H1 (cell line): ENCODE results near the gene MBNL2. TPM values are rescaled to one million over a fixed set of nuclear protein-coding genes. Genes with fewer than 3 reads are reported as not detected.

ENCODE experiments used
- ASH2L ChIP-seq: fragments of 200-600, 300-600 bp; sonication (generic); IDR thresholded peaks from one replicate; pipeline ENCODE4 v1.7.1; 2017; ENCODE audit warnings: low read length
- ATF2 ChIP-seq: IDR thresholded peaks from 2 replicates; pipeline ENCODE4 v1.6.1; 2012; ENCODE audit warnings: low read length, inconsistent platforms
- ATF3 ChIP-seq: IDR thresholded peaks from 2 replicates; pipeline ENCODE4 v1.6.1; 2011; ENCODE audit warnings: low read depth, mild to moderate bottlenecking, low read length; ENCODE audit not compliant: insufficient read depth
- BCL11A ChIP-seq, 2 experiments: IDR thresholded peaks; one replicate each; pipeline ENCODE4 v1.6.1; 2011; ENCODE audit warnings: low read depth in 2 of 2, low read length in 2 of 2, mild to moderate bottlenecking in 2 of 2
- CBX5 ChIP-seq: fragments of 300-800, 300-1000 bp; sonication (generic); IDR thresholded peaks from 2 replicates; pipeline ENCODE4 v1.7.1; 2016; ENCODE audit warnings: antibody characterized with exemption, low read length, low read depth
- CHD2 ChIP-seq: IDR thresholded peaks from 2 replicates; pipeline ENCODE4 v1.6.1; 2012; ENCODE audit warnings: low read length, improper control_type of control experiment
- EZH2 ChIP-seq: fragments of 200-600 bp; sonication (generic); IDR thresholded peaks from 2 replicates; pipeline ENCODE4 v1.7.1; 2012; ENCODE audit warnings: low read depth, mild to moderate bottlenecking, moderate library complexity, low read length, inconsistent platforms; ENCODE audit not compliant: severe bottlenecking
- GTF2F1 ChIP-seq: IDR thresholded peaks from 2 replicates; pipeline ENCODE4 v1.6.1; 2012; ENCODE audit warnings: low read depth, low read length, improper control_type of control experiment, borderline replicate concordance
- HDAC6 ChIP-seq: IDR thresholded peaks from one replicate; pipeline ENCODE4 v1.7.1; 2012; ENCODE audit warnings: low read depth, mild to moderate bottlenecking, inconsistent platforms, low read length, moderate library complexity
- JUN ChIP-seq: IDR thresholded peaks from 2 replicates; pipeline ENCODE4 v1.6.1; 2011; ENCODE audit warnings: low read depth, mild to moderate bottlenecking, improper control_type of control experiment, low read length
- KDM4A ChIP-seq: IDR thresholded peaks from one replicate; pipeline ENCODE4 v1.7.1; 2012; ENCODE audit warnings: low read depth, mild to moderate bottlenecking, moderate library complexity, low read length, inconsistent platforms; ENCODE audit not compliant: severe bottlenecking
- KDM5A ChIP-seq: fragments of 200-600 bp; IDR thresholded peaks from 2 replicates; pipeline ENCODE4 v1.7.1; 2012; ENCODE audit warnings: mild to moderate bottlenecking, low read length, inconsistent platforms, mixed read lengths
- MAFK ChIP-seq: IDR thresholded peaks from 2 replicates; pipeline ENCODE4 v1.6.1; 2012; ENCODE audit warnings: low read depth, mild to moderate bottlenecking, improper control_type of control experiment, low read length
- NRF1 ChIP-seq: IDR thresholded peaks from 2 replicates; pipeline ENCODE4 v1.6.1; 2011; ENCODE audit warnings: mild to moderate bottlenecking, low read depth, low read length, improper control_type of control experiment
- POLR2A ChIP-seq, 2 experiments: IDR thresholded peaks; 1 replicate in 1 of 2; 2 replicates in 1 of 2; pipeline ENCODE4 v1.6.1; 2011; ENCODE audit warnings: low read depth in 2 of 2, low read length in 2 of 2, mild to moderate bottlenecking in 2 of 2; ENCODE audit errors: control extremely low read depth in 1 of 2
- SAP30 ChIP-seq: fragments of 300-600 bp; sonication (generic); IDR thresholded peaks from 2 replicates; pipeline ENCODE4 v1.7.1; 2012; ENCODE audit warnings: low read length, moderate library complexity, mild to moderate bottlenecking, inconsistent platforms; ENCODE audit not compliant: insufficient read depth, insufficient replicate concordance
- SIX5 ChIP-seq: IDR thresholded peaks from 2 replicates; pipeline ENCODE4 v1.6.1; 2011; ENCODE audit warnings: mild to moderate bottlenecking, low read depth, low read length
- SP1 ChIP-seq: IDR thresholded peaks from 2 replicates; pipeline ENCODE4 v1.6.1; 2011; ENCODE audit warnings: low read depth, low read length
- SP2 ChIP-seq: IDR thresholded peaks from 2 replicates; pipeline ENCODE4 v1.6.1; 2012; ENCODE audit warnings: mild to moderate bottlenecking, low read length, inconsistent platforms
- SRF ChIP-seq: IDR thresholded peaks from 2 replicates; pipeline ENCODE4 v1.6.1; 2011; ENCODE audit warnings: mild to moderate bottlenecking, low read depth, low read length, moderate library complexity
- TAF1 ChIP-seq: IDR thresholded peaks from 2 replicates; pipeline ENCODE4 v1.6.1; 2011; ENCODE audit warnings: mild to moderate bottlenecking, low read depth, low read length
- TBP ChIP-seq: IDR thresholded peaks from 2 replicates; pipeline ENCODE4 v1.6.1; 2011; ENCODE audit warnings: low read depth, low read length, improper control_type of control experiment
- USF2 ChIP-seq: IDR thresholded peaks from 2 replicates; pipeline ENCODE4 v1.6.1; 2011; ENCODE audit warnings: low read length, improper control_type of control experiment
- polyA plus RNA-seq, 7 experiments: library from polyadenylated mRNA; depleted of rRNA in 3 of 7; stranded (reverse) in 5 of 7; unstranded in 2 of 7; fragments of >200 nt in 5 of 7; fragments of 200-250 nt in 2 of 7; gene quantifications; 1 replicate in 5 of 7; 2 replicates in 1 of 7; 4 replicates in 1 of 7; pipeline versions ENCODE4 v1.2.1 to v1.2.3, GENCODE V29; 2011 to 2013; ENCODE audit warnings: missing spikeins in 2 of 7, mixed read lengths in 2 of 7
- total RNA-seq: library from RNA; stranded (reverse); fragmentation: NEBNext Ultra II Directional; extraction: Animal tissue kit (Norgen Biotek cat#: 25700); gene quantifications from 2 replicates; pipeline ENCODE4 v1.2.1, GENCODE V29; 2021

Gene MBNL2
- total and polyA plus RNA-seq, 2 of the 8 experiments (the other 6 are each of a cell fraction or from before 2014, with no cell fraction given), result 1.0 to 2.6 TPM

GRCh38 chr13:97267418-97268059 is 45.4 kb downstream of the MBNL2 start (continued):
- TF ChIP-seq EZH2 (no peak), NRF1 (no peak), ATF2 (no peak; the same call in 1 of the 2 replicates), BCL11A (IDR thresholded peaks at IDR 0.05; ENCODE audit: low read depth in 2 of 2, low read length in 2 of 2) (no peak), TAF1 (peak; percentile 45; the same call in 1 of the 2 replicates), CBX5 (no peak), ASH2L (no peak), SP1 (peak; percentile 65; the same call in 1 of the 2 replicates), SAP30 (no peak), MAFK (no peak), SIX5 (no peak), USF2 (no peak), KDM5A (no peak), JUN (no peak), HDAC6 (no peak), GTF2F1 (no peak), CHD2 (no peak), SRF (no peak), ATF3 (no peak), KDM4A (no peak), TBP (no peak), SP2 (no peak), POLR2A (IDR thresholded peaks at IDR 0.05; ENCODE audit: control extremely low read depth in 1 of 2, low read depth in 2 of 2, low read length in 2 of 2) (no peak)
